ENCODE results near the gene GOLGA7B.

GOLGA7B gene

GRCh38 chr10:97869091-97870042, 19.7 kb downstream of the GOLGA7B start:
- peak; percentile 61 for DNase-seq

DNA sequence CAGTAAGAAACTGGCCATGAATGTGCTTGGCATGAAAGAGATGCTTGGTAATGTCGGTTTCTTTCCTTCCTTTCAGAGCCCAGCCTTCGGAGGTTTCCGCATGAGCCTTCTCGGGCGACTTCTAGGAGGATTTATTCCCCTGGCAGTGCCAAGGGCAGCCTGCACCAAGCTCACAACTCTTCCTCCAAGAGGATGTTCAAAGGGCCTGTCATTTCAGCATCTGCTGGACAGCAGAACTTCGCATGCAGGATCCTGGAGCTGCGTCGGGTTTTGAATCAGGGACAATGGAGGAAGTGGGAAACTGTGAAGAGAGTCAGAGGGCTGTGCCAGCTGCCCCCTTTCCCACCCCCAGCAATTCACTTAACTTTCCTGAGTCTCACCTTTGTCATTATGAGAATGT, 21.3 kb downstream of the GOLGA7B start:
- no peak for DNase-seq

DNA sequence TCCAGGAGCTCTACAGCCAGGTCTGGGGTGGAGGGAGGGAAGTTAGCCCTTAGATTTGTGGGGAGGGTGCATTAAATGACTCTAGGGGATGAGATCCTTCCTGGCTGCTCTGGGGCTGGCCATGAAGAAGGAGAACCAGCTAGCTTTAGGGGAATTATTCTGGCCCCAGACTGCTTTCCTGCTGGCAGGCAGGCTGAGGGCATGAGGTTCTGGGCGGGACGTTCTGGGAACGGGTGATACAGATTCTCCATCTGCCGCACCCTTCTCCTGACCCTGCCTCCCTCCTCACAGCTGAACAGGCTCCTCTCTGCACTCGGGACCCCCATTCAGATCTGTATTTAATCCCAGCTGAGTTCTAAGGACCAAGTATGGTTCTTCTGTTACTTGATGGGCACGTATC, 23.9 kb downstream of the GOLGA7B start:
- DNase-seq, result no peak

- DNase-seq, result no peak
Observed at GRCh38 chr10:97874332-97874731, 24.7 kb downstream of the GOLGA7B start.

DNA sequence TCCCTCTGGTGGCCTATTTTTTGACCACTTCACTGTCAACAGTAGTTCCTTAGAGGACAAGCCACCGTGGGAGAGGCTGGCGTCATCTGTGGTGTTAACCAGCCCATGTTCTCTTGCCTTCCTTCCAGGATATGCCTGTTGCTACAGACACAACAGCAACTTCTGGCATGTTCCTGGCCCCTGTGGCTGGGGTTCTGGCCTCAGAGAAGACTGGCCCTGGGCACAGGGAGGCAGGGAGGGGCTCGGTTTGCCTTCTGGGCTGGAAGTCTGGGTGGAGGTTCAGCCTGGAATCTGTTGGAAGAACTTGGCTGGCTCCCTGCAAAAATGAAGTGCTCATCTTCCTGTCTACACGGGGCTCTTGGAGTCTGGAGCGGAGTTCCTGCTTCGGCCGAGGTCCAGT, 25.7 kb downstream of the GOLGA7B start:
- DNase-seq, result no peak

GRCh38 chr10:97876402-97876801, 26.8 kb downstream of the GOLGA7B start:
- DNase-seq, result no peak

DNA sequence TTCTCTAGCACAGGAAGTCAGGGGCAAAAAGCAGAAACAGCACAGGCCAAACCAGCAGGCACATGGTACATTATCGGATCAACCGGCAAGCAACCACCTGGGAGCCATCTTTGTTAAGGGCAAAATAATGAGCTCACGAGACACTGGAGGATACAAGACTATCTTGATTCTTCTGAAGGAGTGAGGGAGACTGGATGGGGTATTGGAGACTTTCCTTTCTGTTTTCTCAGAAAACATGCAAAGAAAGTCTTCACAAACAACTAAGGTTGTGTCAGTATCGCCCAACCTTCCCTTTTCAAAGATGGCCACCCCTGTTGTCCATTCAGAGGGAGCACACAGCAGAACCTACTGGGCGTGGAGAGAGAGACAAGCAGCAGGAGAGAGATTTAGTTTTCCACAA, 29.6 kb downstream of the GOLGA7B start:
- no peak for DNase-seq

DNA sequence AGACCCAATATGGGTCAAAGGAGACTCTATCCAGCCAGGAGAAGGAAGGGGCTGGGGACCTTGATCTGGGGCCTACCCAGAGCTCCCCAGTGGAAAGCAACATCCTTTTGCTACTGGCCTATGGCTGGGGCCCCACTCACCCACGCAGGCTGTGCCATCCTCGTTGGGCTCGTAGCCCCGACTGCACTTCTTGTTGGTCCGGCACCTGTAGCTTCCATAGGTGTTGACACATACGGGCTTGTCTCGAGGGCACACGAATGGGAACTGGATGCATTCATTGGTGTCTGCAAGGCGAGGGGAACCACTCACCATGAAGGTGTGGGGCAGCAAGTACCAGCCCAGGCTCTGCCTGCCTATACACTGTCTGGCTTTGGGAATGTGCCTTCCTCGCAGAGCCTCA, 30.5 kb downstream of the GOLGA7B start:
- no peak for DNase-seq

DNA sequence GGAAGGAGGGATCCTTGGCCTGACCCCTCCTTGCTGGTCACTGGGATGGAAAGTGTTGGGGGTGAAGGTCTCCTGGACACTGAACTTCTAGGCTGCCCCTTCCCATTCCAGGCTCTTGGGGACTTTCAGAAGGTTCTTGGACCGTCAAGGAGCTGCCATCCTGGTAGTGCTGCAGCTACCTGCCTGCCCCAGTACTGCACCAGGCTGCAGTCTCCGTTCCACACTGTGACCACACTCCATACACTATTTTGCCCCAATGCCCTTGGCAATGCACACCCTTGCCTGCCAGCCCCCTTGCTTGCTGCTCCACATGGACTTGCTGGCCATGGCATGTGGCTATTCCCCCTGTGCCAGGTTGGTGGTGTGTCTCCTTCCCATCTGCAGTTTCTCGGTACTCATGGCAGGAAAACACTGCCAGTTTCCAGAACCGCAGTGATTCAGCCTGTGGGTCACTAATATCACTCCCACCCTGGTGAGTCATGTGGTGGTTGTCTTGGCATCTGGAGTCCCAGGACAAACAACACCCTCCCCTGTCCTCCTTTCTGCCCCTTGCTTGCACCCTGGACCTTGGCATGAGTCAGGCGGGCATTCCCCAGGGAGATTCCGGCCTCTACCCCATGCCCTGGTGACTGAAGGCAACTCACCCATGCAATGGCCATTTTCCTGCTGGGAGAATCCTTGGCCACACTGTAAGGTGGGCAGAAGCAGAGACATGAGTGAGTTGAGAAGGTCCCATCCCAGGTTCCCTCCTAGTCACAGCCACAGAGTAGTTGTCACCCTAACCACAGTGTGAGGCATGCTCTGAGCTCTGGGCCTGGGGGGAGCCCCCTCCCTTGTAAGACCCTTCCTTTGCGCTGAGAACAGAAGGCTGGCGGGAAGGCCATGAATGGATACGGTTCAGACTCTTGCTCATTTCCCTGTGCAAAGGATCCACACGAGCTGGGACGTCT, 32.8 kb downstream of the GOLGA7B start:
- DNase-seq, result no peak

DNA sequence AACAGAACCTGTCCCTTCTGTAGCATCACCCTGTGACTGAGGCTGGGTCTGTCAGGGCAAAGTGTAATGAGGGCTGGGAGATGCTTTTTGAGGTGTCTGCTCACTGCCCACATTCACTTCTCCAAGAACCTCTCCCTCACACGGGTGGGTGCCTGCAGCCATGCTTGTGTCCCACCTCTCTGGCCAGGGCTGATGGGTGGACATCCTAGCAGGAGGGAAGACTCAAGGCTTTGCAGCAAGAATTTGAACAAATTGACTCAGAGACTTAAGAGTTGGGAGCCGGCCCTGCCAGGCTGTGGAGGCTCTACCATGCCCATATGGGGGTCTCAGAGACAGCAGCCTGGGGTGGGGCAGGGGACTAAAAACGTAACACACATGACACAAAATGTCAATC, 33.4 kb downstream of the GOLGA7B start:
- no peak for DNase-seq

- no peak for DNase-seq
Observed at GRCh38 chr10:97886286-97886685, 36.6 kb downstream of the GOLGA7B start.

- no peak for DNase-seq
Observed at GRCh38 chr10:97887399-97887798, 37.8 kb downstream of the GOLGA7B start.

DNA sequence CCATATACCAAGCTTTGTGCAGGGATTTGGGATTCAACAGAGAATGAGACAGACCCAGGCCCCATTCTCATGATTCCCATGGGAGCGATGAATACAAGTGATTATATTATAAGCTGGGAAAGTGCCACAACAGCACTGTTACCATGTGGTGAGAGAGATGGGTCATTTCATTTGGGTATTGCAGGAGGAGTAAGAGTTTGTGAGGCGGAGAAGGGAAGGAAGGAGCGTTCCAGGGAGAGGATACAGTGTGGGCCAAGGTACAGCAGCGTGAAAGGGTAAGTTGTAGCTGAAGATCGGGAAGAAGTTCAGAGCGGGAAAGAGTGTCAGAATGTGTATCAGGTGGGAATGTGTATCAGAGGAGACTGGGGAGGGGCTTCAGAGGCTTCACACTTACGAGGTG, 38.5 kb downstream of the GOLGA7B start:
- no peak for DNase-seq

GRCh38 chr10:97888641-97889262, 39.1 kb downstream of the GOLGA7B start:
- DNase-seq, result no peak

GRCh38 chr10:97889461-97890265, 40.0 kb downstream of the GOLGA7B start:
- no peak for DNase-seq

DNA sequence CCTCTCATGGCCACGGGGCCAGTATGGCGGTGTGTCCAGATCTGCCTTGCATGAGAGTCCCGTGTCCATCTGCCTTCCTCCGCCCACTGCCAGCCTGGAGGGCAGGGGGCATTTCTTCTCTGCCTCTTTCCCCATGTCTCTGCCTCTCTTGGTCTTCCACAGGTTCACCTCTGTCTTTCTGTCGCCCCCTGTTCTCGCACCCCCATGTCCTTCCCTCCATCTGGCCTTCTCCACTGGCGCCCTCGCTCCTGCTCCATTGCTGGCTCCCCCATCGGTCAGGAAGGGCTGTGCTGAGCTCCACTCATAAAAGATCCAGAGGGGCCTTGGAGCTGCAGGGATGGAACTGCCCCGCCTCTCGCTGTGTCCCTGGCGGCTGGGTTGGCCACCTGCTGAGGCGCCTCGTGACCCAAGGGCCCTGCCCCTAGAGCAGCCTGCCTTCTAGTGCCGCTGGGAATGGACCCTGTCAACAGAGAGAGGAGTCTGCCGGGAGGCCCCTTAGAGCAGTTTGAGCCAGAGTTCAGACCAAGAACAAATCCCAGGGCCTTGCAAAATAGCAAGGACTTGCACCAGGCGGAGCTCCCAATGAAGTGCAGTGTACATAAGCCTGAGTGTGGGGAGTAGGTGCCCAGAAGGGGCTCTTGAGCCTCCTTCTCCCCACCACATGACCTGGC, 42.0 kb downstream of the GOLGA7B start:
- no peak for DNase-seq

DNA sequence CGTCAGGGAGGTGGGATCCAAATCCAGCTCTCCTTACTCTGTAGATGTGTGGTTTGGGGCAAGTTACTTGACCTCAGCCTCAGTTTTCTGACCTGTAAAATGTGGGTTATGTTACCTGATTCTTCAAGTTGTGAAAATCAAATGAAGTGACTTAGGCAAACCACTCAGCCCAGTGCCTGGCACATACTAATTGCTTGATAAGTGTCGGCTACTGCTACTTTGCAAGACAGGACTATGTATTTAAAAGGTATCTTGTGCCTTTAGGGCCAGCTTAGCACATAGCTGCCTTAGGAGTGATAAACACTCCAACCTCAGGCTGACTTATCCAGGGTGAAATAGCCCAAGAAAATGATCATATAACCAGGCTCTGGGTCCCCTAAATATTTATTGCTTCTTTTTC, 42.9 kb downstream of the GOLGA7B start:
- no peak for DNase-seq

- no peak for DNase-seq
Observed at GRCh38 chr10:97892939-97893338, 43.3 kb downstream of the GOLGA7B start.

DNA sequence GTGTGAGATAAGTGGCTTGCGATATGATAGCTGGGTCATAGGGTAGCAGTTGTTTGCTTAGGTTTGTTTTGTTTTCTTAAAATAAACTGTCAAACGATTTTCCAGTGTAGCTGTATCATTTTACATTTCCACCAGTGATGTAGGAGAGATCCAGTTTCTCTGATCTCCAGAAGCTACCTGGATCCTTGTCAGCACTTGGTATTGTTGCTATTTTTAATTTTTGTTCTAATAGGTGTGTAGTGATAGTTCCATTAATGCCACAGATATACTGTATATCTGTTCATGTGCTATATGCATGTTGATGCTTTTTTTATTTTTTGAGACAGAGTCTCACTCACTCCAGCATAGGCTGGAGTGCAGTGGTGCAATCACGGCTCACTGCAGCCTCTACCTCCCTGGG, 44.4 kb downstream of the GOLGA7B start:
- DNase-seq, result no peak

- DNase-seq, result no peak
Observed at GRCh38 chr10:97895084-97895483, 45.4 kb downstream of the GOLGA7B start.

GRCh38 chr10:97895915-97896314, 46.3 kb downstream of the GOLGA7B start:
- no peak for DNase-seq

All from NCI-H1092 (cell line).